Endothelial cell (in vitro differentiated cells): ENCODE results near the gene KNOP1. TPM values are rescaled to one million over a fixed set of nuclear protein-coding genes. Genes with fewer than 3 reads are reported as not detected.

Source experiments
- DNase-seq: peaks from one replicate; pipeline ENCODE4 v3.0.0; 2021; ENCODE audit warnings: low spot score
- H3K27ac Mint-ChIP-seq: one replicate; pipeline ENCODE4 v1.8.0; 2021; ENCODE audit warnings: mixed read lengths, inconsistent platforms; ENCODE audit not compliant: unreplicated experiment
- H3K27me3 Mint-ChIP-seq: one replicate; pipeline ENCODE4 v1.8.0; 2021; ENCODE audit warnings: mild to moderate bottlenecking, moderate library complexity, mixed read lengths, inconsistent platforms; ENCODE audit not compliant: unreplicated experiment
- H3K36me3 Mint-ChIP-seq: one replicate; pipeline ENCODE4 v1.8.0; 2021; ENCODE audit warnings: mild to moderate bottlenecking, low read depth, mixed read lengths, inconsistent platforms; ENCODE audit not compliant: unreplicated experiment
- H3K4me1 Mint-ChIP-seq: one replicate; pipeline ENCODE4 v1.8.0; 2021; ENCODE audit warnings: mild to moderate bottlenecking, mixed read lengths, inconsistent platforms; ENCODE audit not compliant: unreplicated experiment
- H3K4me3 Mint-ChIP-seq: one replicate; pipeline ENCODE4 v1.8.0; 2021; ENCODE audit warnings: mild to moderate bottlenecking, mixed read lengths, inconsistent platforms; ENCODE audit not compliant: unreplicated experiment
- H3K9me3 Mint-ChIP-seq: one replicate; pipeline ENCODE4 v1.8.0; 2021; ENCODE audit warnings: mixed read lengths, inconsistent platforms; ENCODE audit not compliant: unreplicated experiment
- total RNA-seq: library from RNA; stranded (reverse); fragmentation: NEBNext Ultra II Directional; extraction: Animal tissue kit (Norgen Biotek cat#: 25700); gene quantifications from one replicate; pipeline ENCODE4 v1.2.1, GENCODE V29; 2021; ENCODE audit not compliant: unreplicated experiment
- TF ChIP-seq, protein P1 (sequence below): fragments of 200-600 bp; sonication (generic); IDR thresholded peaks from one replicate; pipeline ENCODE4 v1.5.0; 2021; ENCODE audit warnings: antibody characterized with exemption; ENCODE audit not compliant: unreplicated experiment

KNOP1 gene
- total RNA-seq, 1 donor from 2014 or later = 36.6 TPM

DNA sequence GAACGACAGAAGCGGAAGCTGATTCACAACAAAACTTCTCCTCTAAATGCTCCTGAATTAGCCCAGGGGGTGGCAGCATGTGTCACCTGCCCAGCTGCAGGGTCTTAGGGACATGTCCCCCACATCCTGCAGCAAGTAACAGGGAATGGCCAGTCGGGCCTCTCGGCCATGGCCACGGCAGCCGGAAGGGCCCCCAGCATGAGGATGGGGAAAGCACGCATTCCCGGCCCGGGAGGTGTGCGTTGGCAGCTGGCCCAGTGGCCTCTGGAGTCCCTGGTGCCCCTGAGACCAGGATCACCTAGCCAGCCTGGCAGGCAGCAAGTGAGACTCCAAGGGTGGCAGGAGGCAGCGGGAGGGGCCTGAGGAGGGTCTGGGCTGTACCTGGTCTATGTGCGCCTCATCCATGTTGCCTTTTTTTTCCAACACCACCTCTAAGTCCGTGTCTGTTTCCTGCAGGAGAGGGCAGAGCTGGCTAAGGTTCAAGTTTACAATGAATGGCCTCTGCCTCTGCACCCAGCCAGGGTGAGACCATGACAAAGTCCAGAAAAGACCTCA is 7.0 kb downstream of the KNOP1 start:
- DNase-seq = no peak
- H3K4me3 Mint-ChIP-seq = no peak overlapping the region
- peaks cover 38% of the 10 kb centered on the region for H3K36me3 Mint-ChIP-seq
- H3K27me3 Mint-ChIP-seq = peaks cover 17% of the 10 kb centered on the region
- TF ChIP-seq, protein P1, sequence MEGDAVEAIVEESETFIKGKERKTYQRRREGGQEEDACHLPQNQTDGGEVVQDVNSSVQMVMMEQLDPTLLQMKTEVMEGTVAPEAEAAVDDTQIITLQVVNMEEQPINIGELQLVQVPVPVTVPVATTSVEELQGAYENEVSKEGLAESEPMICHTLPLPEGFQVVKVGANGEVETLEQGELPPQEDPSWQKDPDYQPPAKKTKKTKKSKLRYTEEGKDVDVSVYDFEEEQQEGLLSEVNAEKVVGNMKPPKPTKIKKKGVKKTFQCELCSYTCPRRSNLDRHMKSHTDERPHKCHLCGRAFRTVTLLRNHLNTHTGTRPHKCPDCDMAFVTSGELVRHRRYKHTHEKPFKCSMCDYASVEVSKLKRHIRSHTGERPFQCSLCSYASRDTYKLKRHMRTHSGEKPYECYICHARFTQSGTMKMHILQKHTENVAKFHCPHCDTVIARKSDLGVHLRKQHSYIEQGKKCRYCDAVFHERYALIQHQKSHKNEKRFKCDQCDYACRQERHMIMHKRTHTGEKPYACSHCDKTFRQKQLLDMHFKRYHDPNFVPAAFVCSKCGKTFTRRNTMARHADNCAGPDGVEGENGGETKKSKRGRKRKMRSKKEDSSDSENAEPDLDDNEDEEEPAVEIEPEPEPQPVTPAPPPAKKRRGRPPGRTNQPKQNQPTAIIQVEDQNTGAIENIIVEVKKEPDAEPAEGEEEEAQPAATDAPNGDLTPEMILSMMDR = no peak
- H3K4me1 Mint-ChIP-seq = peaks cover 37% of the 10 kb centered on the region
- peak overlapping the region; percentile 98 for H3K27ac Mint-ChIP-seq
- H3K9me3 Mint-ChIP-seq = no peaks in the 10 kb centered on the region

DNA sequence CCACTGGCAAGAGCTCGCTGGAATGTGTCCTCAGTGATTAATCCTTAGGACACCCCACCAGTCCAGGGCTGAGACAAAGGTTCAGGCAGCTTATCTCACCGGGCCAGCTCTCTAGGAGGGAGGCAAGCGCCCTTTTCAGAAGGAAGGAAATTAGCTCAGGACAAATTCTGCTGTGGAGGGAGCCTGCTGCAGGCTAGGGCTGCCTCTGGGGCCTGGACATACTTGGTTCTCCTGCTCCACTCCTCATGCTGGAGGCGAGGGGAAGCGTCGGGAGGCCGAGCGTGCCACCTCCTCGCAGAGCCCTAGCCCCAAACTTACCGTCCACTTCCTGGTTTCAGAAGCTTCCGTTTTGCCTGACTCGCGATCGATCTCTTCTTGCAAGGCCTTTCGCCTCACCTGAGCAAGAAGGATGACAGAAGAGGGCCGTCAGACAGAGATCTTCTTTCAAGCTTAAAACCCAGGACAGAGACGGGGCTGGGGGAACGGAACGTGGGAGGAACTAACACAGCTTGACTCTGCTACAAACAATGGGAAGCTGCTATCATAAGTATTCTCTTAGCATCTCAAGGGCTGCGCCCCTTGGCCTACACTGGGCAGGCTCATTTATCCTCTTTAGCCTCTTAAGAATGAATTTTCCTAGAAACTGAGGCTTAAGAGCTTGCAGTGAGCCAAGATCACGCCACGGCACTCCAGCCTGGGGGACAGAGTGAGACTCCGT is 7.7 kb downstream of the KNOP1 start:
- H3K27ac Mint-ChIP-seq = peak overlapping the region; percentile 98
- peaks cover 36% of the 10 kb centered on the region for H3K4me1 Mint-ChIP-seq
- peaks cover 41% of the 10 kb centered on the region for H3K36me3 Mint-ChIP-seq

DNA sequence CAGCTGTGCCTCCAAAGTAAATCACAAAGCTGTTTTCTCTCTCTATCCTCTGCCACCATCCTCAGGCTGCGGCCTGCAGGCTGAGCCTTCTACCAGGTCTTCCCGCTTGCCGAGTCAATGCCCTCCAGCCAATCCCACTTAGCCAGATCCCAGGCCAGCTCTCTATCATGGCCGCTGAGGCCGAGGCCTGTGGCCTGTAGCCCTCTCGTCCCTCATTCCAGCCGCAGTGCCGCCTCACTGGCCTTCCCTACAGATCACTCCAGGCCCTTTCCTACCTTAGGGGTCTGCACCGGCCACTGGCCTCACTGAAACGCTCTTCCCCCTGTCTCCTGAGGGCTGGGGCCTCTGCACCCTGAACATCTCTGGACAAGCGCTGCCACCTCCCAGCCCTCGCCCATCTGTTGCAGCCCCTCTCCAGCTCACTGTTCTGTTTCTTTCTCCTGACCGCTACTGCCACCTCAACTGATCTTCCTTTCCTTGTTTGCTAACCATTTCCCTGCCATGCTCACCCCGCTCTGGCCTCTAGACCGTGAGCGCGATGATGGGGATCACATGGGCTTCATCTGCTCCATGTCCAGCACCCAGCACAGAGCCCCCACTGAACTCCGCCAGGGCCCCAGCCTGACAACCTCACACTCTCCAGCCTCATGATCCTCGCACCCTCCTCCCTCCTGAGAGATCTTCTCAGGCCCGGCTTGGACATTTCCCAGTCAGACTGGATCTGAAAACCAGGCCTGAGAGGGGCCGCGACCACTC is 8.5 kb downstream of the KNOP1 start:
- no peaks in the 10 kb centered on the region for H3K9me3 Mint-ChIP-seq
- H3K4me1 Mint-ChIP-seq = peaks cover 35% of the 10 kb centered on the region
- peaks cover 43% of the 10 kb centered on the region for H3K36me3 Mint-ChIP-seq
- peaks cover 14% of the 10 kb centered on the region for H3K27me3 Mint-ChIP-seq
- no peak for DNase-seq
- TF ChIP-seq, protein P1 = no peak
- peak overlapping the region; percentile 76 for H3K4me3 Mint-ChIP-seq
- peak overlapping the region; percentile 98 for H3K27ac Mint-ChIP-seq

More for the DNA sequence above, 7.7 kb downstream of the KNOP1 start:
- no peak for DNase-seq
- peak overlapping the region; percentile 76 for H3K4me3 Mint-ChIP-seq
- H3K27me3 Mint-ChIP-seq = peaks cover 17% of the 10 kb centered on the region
- TF ChIP-seq, protein P1 = no peak
- no peaks in the 10 kb centered on the region for H3K9me3 Mint-ChIP-seq

DNA sequence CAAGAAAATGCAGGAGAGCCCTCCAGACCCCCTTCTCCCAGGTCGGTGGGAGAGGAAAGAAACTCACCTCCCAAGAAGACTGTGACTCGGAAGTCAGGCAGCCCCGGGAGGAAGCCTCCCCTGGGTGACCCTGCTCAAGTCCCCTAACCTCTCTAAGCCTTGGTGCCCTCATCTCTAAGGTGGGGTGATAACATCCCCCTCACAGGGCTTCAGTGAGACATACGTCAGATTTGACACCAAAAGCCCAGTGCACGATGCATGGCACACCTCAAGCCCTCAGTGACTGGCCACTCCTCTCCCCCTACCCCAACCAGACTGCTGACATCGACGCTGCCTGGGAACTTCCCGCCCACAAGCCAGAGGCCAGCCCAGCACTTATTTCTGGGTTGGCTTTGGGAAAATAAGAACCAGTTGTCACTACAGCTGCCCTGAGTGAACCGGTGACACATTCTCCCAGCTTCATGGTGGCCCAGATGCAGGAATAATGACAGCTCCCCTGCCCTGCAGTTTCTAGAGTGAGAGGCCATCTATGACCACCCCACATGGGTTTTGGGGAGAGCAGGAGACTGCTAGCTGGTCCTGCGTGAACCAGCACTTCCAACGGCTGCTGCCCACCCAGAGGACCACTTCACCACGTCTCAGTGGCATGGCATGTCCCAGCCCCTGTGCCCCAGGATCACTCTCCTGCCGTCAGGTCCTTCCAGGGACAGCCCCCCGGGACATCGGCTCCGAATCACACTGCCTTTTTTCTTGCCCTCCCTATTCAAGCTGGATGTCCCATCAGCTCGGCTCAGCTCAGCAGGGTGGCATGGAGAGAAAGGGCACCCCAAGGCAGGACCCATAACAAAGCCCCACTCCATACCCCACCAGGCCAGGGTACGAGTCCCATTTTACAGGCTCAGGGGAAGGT is 9.5 kb downstream of the KNOP1 start:
- Mint-ChIP-seq H3K27me3 (peaks cover 10% of the 10 kb centered on the region), H3K4me1 (peaks cover 29% of the 10 kb centered on the region), H3K27ac (peak overlapping the region; percentile 98), H3K9me3 (no peaks in the 10 kb centered on the region), H3K36me3 (peaks cover 45% of the 10 kb centered on the region), H3K4me3 (no peak overlapping the region)
- TF ChIP-seq, protein P1 = no peak
- DNase-seq = no peak
